Measurements from ENCODE around the gene TMEM258.

The TMEM258 gene

GRCh38 chr11:61795459-61795858 is 3.1 kb upstream of the TMEM258 start:
- no peak for FAIRE-seq

- no peak for FAIRE-seq
Measured at GRCh38 chr11:61794579-61794978, 2.2 kb upstream of the TMEM258 start.

- FAIRE-seq: no peak
Measured at GRCh38 chr11:61793829-61794204, 1.4 kb upstream of the TMEM258 start.

- FAIRE-seq: no peak
Measured at GRCh38 chr11:61793083-61793828, 857 bp upstream of the TMEM258 start.

GRCh38 chr11:61791737-61792309 is 576 bp downstream of the TMEM258 start:
- FAIRE-seq: no peak

GRCh38 chr11:61787928-61788491 is 4.4 kb downstream of the TMEM258 start:
- no peak for FAIRE-seq

GRCh38 chr11:61785837-61786402 is 6.5 kb downstream of the TMEM258 start:
- no peak for FAIRE-seq

GRCh38 chr11:61784506-61784805 is 7.9 kb downstream of the TMEM258 start:
- FAIRE-seq: no peak

GRCh38 chr11:61783717-61784505 is 8.5 kb downstream of the TMEM258 start:
- FAIRE-seq: no peak

GRCh38 chr11:61782841-61783240 is 9.6 kb downstream of the TMEM258 start:
- no peak for FAIRE-seq

GRCh38 chr11:61782299-61782698 is 10.1 kb downstream of the TMEM258 start:
- no peak for FAIRE-seq

- no peak for FAIRE-seq
Measured at GRCh38 chr11:61781585-61781984, 10.8 kb downstream of the TMEM258 start.

- FAIRE-seq: no peak
Measured at GRCh38 chr11:61780581-61781162, 11.7 kb downstream of the TMEM258 start.

- no peak for FAIRE-seq
Measured at GRCh38 chr11:61779666-61780525, 12.5 kb downstream of the TMEM258 start.

- FAIRE-seq: no peak
Measured at GRCh38 chr11:61778920-61779650, 13.3 kb downstream of the TMEM258 start.

GRCh38 chr11:61778357-61778886 is 14.0 kb downstream of the TMEM258 start:
- no peak for FAIRE-seq

- no peak for FAIRE-seq
Measured at GRCh38 chr11:61777234-61778090, 14.9 kb downstream of the TMEM258 start.

GRCh38 chr11:61776561-61777075 is 15.8 kb downstream of the TMEM258 start:
- FAIRE-seq: no peak

Data from endometrium (tissue), 2 donors.